Caco-2 (cell line): ENCODE results near the gene SNPH. TPM values are rescaled to one million over a fixed set of nuclear protein-coding genes. Genes with fewer than 3 reads are reported as not detected.

ENCODE experiments used
- BruUV-seq: library from RNA; stranded (reverse); fragments of 400-500 nt; replicated peaks from 2 replicates; lab custom pipeline; 2021; lab: Mats Ljungman, UMichigan
- CTCF ChIA-PET: fragments of 300-600 bp; sonication (Branson Sonifier 250); formaldehyde crosslinking; loops from one replicate; lab custom pipeline; 2022; ENCODE audit warnings: antibody characterized with exemption; lab: Charles Lee
- POLR2A ChIA-PET: fragments of 300-600 bp; sonication (Branson Sonifier 250); formaldehyde crosslinking; loops from one replicate; lab custom pipeline; 2022; ENCODE audit warnings: antibody characterized with exemption; lab: Charles Lee
- DNase-seq, 2 experiments: peaks; one replicate each; pipeline versions ENCODE4 v3.0.0 to v3.0.0-alpha.2; 2020 to 2022
- H3K27me3 ChIP-seq: replicated peaks from 2 replicates; pipeline ENCODE4 v1.6.0; 2011; ENCODE audit warnings: low read length; ENCODE audit not compliant: control insufficient read depth, insufficient read depth
- H3K36me3 ChIP-seq: 2 replicates; pipeline ENCODE4 v1.5.1; 2011; ENCODE audit warnings: low read length; ENCODE audit not compliant: control insufficient read depth, insufficient read depth
- H3K4me1 ChIP-seq: fragments of 250-450 bp; sonication (Bioruptor Pico); 2 replicates; pipeline ENCODE4 v1.5.1; 2020; ENCODE audit warnings: mild to moderate bottlenecking
- H3K4me3 ChIP-seq: 2 replicates; pipeline ENCODE4 v1.5.1; 2011; ENCODE audit warnings: low read depth, mild to moderate bottlenecking, control low read depth, low read length
- H3K9me3 ChIP-seq: fragments of 250-450 bp; sonication (Bioruptor Pico); 2 replicates; pipeline ENCODE4 v1.5.1; 2020; ENCODE audit warnings: mild to moderate bottlenecking, moderate library complexity
- H3K27ac Mint-ChIP-seq: one replicate; pipeline ENCODE4 v1.8.0; 2022; ENCODE audit warnings: mixed read lengths; ENCODE audit not compliant: unreplicated experiment
- H3K27me3 Mint-ChIP-seq: one replicate; pipeline ENCODE4 v1.8.0; 2022; ENCODE audit warnings: mixed read lengths; ENCODE audit not compliant: insufficient read depth, unreplicated experiment
- H3K36me3 Mint-ChIP-seq: one replicate; pipeline ENCODE4 v1.8.0; 2022; ENCODE audit warnings: mild to moderate bottlenecking, mixed read lengths; ENCODE audit not compliant: insufficient read depth, unreplicated experiment
- H3K4me1 Mint-ChIP-seq: one replicate; pipeline ENCODE4 v1.8.0; 2022; ENCODE audit warnings: low read depth, mixed read lengths; ENCODE audit not compliant: unreplicated experiment
- H3K4me3 Mint-ChIP-seq: one replicate; pipeline ENCODE4 v1.8.0; 2022; ENCODE audit warnings: mild to moderate bottlenecking, moderate library complexity, mixed read lengths; ENCODE audit not compliant: unreplicated experiment
- H3K9me3 Mint-ChIP-seq: one replicate; pipeline ENCODE4 v1.8.0; 2022; ENCODE audit warnings: mixed read lengths; ENCODE audit not compliant: unreplicated experiment
- CTCF ChIP-seq, 2 experiments: fragments of 200-600 bp in 1 of 2; IDR thresholded peaks; 1 replicate in 1 of 2; 2 replicates in 1 of 2; pipeline versions ENCODE4 v1.5.1 to v1.8.0; 2011 to 2022; ENCODE audit warnings: antibody characterized with exemption in 1 of 2, control low read depth in 1 of 2, inconsistent platforms in 1 of 2, low read depth in 1 of 2, low read length in 1 of 2, mild to moderate bottlenecking in 1 of 2, moderate library complexity in 1 of 2; ENCODE audit not compliant: insufficient read depth in 1 of 2, severe bottlenecking in 1 of 2, unreplicated experiment in 1 of 2
- intact Hi-C: fragments of 100-400 bp; cut with micrococcal nuclease; formaldehyde crosslinking; loops from one replicate; pipeline ENCODE4 v1.10.0; 2022; ENCODE audit not compliant: unreplicated experiment
- total RNA-seq: library from RNA; stranded (reverse); gene quantifications from 2 replicates; pipeline ENCODE4 v1.2.3, GENCODE V29; 2022

SNPH gene
- total RNA-seq, 1 experiment from 2014 or later: 0.36 TPM

GRCh38 chr20:1324598-1325172 lies 58.6 kb downstream of the SNPH start:
- Mint-ChIP-seq H3K27ac (no peak overlapping the region), H3K36me3 (peaks cover 9% of the 10 kb centered on the region), H3K4me3 (no peak overlapping the region), H3K27me3 (peaks cover 2% of the 10 kb centered on the region), H3K9me3 (no peaks in the 10 kb centered on the region), H3K4me1 (peaks cover 13% of the 10 kb centered on the region)
- intact Hi-C loops: loop anchor here (1.0 to 5.0 kb wide), 2 partner anchors 68 to 146 kb away; partner anchors contain the start of gene FKBP1A
- POLR2A ChIA-PET: interaction anchor here (1.3 to 1.5 kb wide), 2 partner anchors 59 to 75 kb away, joined by 7 to 8 read pairs; no protein-coding TSS in a partner anchor
- BruUV-seq: no TSS peak
- Histone ChIP-seq H3K4me1 (peaks cover 31% of the 10 kb centered on the region), H3K36me3 (no peaks in the 10 kb centered on the region), H3K27me3 (no peaks in the 10 kb centered on the region), H3K9me3 (no peaks in the 10 kb centered on the region), H3K4me3 (peak overlapping the region; percentile 72)
- peak in 1 of 2 experiments; percentile 21 for DNase-seq
- CTCF ChIA-PET: interaction anchor here (1.1 to 1.5 kb wide), 2 partner anchors 59 to 74 kb away, joined by 3 to 4 read pairs; no protein-coding TSS in a partner anchor
- no peak for TF ChIP-seq CTCF (IDR thresholded peaks at IDR 0.05; ENCODE audit: insufficient read depth in 1 of 2, low read depth in 1 of 2, low read length in 1 of 2, severe bottlenecking in 1 of 2, unreplicated experiment in 1 of 2)

GRCh38 chr20:1325173-1326030 lies 59.3 kb downstream of the SNPH start:
- ChIA-PET POLR2A (interaction anchor here (0.5 to 1.5 kb wide), 14 partner anchors 9 to 178 kb away, joined by 3 to 8 read pairs (median 4); partner anchors contain the start of genes FKBP1A, RAD21L1 and SNPH), CTCF (interaction anchor here (1.0 to 1.5 kb wide), 4 partner anchors 9 to 178 kb away, joined by 3 to 4 read pairs (median 3); no protein-coding TSS in a partner anchor)
- Mint-ChIP-seq H3K4me1 (peaks cover 13% of the 10 kb centered on the region), H3K4me3 (no peak overlapping the region), H3K9me3 (no peaks in the 10 kb centered on the region), H3K27me3 (peaks cover 2% of the 10 kb centered on the region), H3K27ac (no peak overlapping the region), H3K36me3 (peaks cover 12% of the 10 kb centered on the region)
- BruUV-seq: TSS peak; percentile 90
- Histone ChIP-seq H3K27me3 (no peaks in the 10 kb centered on the region), H3K4me3 (peak overlapping the region; percentile 72), H3K9me3 (no peaks in the 10 kb centered on the region), H3K36me3 (no peaks in the 10 kb centered on the region), H3K4me1 (peaks cover 31% of the 10 kb centered on the region)
- intact Hi-C loops: loop anchor here (1.0 to 5.0 kb wide), 2 partner anchors 67 to 145 kb away; partner anchors contain the start of gene FKBP1A
- no peak for TF ChIP-seq CTCF (IDR thresholded peaks at IDR 0.05; ENCODE audit: insufficient read depth in 1 of 2, low read depth in 1 of 2, low read length in 1 of 2, severe bottlenecking in 1 of 2, unreplicated experiment in 1 of 2)
- peak; percentile 97 for DNase-seq
